GM19193 (cell line): ENCODE results near the gene LRRC23.

Experiments used
- POLR2A ChIP-seq: IDR thresholded peaks from 4 replicates; pipeline ENCODE4 v1.6.1; 2011; ENCODE audit not compliant: insufficient read depth, insufficient read length; ENCODE audit errors: extremely low read depth

LRRC23 gene

GRCh38 chr12:6955108-6956020 lies 50.7 kb downstream of the LRRC23 start:
- TF ChIP-seq POLR2A = peak; percentile 6

GRCh38 chr12:6956021-6956727 lies 51.6 kb downstream of the LRRC23 start:
- peak; percentile 55 for TF ChIP-seq POLR2A

GRCh38 chr12:6957151-6957701 lies 52.6 kb downstream of the LRRC23 start:
- peak; percentile 0 for TF ChIP-seq POLR2A

GRCh38 chr12:6957741-6958608 lies 53.4 kb downstream of the LRRC23 start:
- peak; percentile 33 for TF ChIP-seq POLR2A

GRCh38 chr12:6958609-6959057 lies 54.0 kb downstream of the LRRC23 start:
- TF ChIP-seq POLR2A = no peak

- peak; percentile 89 for TF ChIP-seq POLR2A
Observed at GRCh38 chr12:6959058-6959804, 54.6 kb downstream of the LRRC23 start.

GRCh38 chr12:6959805-6960592 lies 55.4 kb downstream of the LRRC23 start:
- no peak for TF ChIP-seq POLR2A

GRCh38 chr12:6960593-6961277 lies 56.1 kb downstream of the LRRC23 start:
- TF ChIP-seq POLR2A = peak; percentile 8

GRCh38 chr12:6961278-6961694 lies 56.7 kb downstream of the LRRC23 start:
- TF ChIP-seq POLR2A = peak; percentile 34

- TF ChIP-seq POLR2A = peak; percentile 52
Observed at GRCh38 chr12:6961695-6962284, 57.2 kb downstream of the LRRC23 start.

GRCh38 chr12:6962285-6963015 lies 57.8 kb downstream of the LRRC23 start:
- peak; percentile 54 for TF ChIP-seq POLR2A
